GM21515 (cell line): ENCODE data around the gene RTF1.

Experiments
- ATAC-seq: cut with Tn5 transposase; IDR thresholded peaks from one replicate; pipeline ENCODE4 v1.9.1; 2021; ENCODE audit not compliant: unreplicated experiment

RTF1 gene

GRCh38 chr15:41484937-41485625, 68.2 kb downstream of the RTF1 start:
- no peak for ATAC-seq

DNA sequence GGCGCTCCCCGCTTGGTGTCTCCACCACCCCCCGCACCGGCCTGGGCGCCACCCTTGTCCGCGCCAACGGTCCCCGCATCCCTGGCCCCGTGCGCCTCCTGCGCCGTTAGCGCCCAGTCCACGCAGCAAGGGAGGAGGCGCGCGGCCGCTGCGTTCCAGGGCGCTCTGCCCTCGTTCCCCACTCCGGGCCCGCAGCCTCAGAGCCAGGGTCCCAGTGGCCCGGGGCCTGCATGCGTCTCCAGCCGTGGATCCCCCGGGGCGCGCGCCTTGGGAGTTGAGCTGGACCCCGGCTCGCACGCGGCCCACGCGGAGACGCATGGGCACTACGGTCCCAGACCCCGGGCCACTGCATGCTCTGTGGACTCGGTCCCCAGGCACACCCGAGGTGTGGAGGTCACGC, 69.4 kb downstream of the RTF1 start:
- ATAC-seq, result no peak

GRCh38 chr15:41487381-41487780, 70.5 kb downstream of the RTF1 start:
- ATAC-seq, result no peak

DNA sequence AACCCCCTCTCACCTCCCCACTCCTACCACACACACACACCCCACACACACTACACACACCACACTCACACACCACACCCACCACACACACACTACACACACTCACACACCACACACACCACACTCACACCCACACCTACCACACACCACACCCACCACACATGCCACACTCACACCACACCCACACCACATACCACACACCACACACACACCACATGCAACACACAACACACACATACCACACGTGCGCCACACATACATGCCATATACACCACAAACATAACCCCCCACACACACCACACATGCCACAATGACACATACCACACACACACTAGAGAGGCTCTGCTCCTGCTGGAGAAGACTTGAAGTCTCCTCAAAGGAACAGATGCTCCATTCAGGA, 70.9 kb downstream of the RTF1 start:
- ATAC-seq, result no peak

GRCh38 chr15:41489641-41490040, 72.7 kb downstream of the RTF1 start:
- ATAC-seq, result no peak

DNA sequence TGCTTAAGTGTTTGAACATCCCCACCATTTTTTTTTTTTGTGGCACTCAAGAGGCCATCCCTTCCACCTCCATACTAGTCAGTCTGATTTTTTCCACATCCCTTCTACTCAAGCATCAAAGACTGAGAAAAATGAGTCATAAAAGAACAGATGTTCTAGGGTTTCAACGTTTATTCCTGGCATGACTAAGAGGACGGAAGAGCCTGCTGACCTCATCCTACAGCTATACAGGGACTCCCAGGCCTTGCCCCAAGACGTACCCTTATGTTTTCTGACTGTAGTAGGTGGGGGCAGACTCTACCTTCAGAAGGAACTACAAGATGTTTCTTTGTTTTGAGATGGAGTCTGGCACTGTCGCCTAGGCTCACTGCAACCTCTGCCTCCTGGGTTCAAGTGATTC, 73.5 kb downstream of the RTF1 start:
- ATAC-seq, result no peak

DNA sequence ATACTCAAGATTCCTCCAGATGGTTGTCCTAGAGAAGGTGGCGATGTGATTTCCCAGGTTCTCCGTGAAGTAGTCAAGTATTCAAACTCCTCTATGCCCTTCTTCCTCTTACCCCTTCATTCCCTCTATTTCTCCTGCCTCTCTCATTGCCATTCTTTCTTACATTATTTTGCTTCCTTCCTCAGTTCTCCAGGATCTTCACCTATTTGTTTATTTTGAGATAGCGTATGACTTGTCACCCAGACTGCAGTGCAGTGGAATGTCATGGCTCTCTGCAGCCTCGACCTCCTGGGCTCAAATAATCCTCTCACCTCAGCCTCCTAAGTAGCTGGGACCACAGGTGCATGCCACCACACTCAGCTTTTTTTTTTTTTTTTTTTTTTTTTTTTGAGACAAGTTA, 75.0 kb downstream of the RTF1 start:
- no peak for ATAC-seq

DNA sequence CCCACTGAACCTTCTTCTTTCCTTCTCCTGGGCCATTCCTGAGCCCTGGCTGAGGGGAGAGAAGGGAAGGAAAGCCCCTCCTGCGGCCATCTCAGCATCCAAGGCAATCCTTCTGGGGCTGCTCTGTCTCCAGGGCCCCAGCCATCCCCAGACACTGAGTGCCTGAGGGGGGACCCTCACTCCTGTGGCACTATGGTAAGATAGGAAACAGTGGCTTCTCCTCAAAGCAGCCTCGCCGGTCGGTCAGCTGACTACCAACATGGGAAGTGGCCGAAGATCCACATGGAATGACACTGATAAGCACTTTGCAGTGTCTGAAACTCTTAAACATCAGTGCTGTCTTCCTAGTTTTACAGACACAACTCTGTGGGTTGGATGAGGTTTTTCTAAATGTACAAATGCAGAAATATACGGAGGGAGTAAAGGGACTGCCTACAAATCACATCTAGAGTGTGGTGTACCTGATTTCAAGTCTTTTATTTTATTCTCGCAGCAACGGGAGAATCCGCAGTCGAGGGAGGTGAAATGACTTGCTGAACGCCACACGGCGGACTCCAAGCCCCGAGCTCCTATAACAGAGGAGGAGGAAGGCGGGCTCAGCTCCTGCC, 75.8 kb downstream of the RTF1 start:
- ATAC-seq, result no peak

DNA sequence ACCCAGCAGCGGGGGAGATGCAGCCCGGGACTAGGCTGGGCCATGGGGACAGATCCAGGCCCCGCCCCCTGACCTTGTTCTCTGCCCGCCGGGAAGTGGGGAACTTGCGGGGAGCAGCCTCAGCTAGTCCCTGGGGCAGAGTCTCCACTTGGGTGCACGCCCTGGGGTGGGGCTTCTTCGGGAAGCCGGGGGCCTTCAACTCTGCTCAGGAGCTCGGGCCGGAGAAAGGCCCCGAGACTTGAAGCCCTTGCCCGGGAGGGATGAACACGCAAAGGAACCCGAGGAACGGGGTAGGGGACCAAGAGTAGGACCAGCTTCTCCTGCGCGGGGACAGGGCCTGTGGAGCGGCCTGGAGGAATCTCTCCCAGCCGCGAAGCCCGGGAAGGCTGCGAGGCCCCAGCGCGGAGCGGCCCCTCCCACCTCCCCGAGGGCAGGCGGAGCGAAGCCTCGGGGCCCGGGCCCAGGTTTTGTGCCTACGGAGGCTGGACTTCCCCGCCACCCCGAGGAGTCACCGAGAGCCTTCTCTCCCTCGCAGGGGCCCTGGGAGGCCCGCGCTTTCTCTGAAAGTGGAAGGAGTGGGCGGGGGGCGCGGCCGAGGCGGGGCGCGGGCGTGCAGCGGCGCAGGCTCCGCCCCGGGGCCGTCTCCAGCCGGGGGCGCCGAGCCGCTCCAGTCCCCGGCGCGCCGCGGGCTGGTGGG, 76.5 kb downstream of the RTF1 start, which contains the start of gene ITPKA:
ITPKA (plus strand) TSS at position 670 of the 697 bp plus-strand sequence. CDS start 54 bp downstream, outside the sequence.
- peak; percentile 62 for ATAC-seq

DNA sequence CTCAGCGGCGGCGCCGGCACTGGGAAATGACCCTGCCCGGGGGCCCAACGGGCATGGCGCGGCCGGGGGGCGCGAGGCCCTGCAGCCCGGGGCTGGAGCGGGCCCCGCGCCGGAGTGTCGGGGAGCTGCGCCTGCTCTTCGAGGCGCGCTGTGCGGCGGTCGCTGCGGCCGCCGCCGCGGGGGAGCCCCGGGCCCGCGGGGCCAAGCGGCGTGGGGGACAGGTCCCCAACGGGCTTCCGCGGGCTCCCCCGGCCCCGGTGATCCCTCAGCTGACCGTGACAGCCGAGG, 77.0 kb downstream of the RTF1 start:
- ATAC-seq, result no peak

GRCh38 chr15:41494190-41494921, 77.5 kb downstream of the RTF1 start:
- peak; percentile 12 for ATAC-seq

- no peak for ATAC-seq
Measured at GRCh38 chr15:41494922-41495735, 78.2 kb downstream of the RTF1 start.

DNA sequence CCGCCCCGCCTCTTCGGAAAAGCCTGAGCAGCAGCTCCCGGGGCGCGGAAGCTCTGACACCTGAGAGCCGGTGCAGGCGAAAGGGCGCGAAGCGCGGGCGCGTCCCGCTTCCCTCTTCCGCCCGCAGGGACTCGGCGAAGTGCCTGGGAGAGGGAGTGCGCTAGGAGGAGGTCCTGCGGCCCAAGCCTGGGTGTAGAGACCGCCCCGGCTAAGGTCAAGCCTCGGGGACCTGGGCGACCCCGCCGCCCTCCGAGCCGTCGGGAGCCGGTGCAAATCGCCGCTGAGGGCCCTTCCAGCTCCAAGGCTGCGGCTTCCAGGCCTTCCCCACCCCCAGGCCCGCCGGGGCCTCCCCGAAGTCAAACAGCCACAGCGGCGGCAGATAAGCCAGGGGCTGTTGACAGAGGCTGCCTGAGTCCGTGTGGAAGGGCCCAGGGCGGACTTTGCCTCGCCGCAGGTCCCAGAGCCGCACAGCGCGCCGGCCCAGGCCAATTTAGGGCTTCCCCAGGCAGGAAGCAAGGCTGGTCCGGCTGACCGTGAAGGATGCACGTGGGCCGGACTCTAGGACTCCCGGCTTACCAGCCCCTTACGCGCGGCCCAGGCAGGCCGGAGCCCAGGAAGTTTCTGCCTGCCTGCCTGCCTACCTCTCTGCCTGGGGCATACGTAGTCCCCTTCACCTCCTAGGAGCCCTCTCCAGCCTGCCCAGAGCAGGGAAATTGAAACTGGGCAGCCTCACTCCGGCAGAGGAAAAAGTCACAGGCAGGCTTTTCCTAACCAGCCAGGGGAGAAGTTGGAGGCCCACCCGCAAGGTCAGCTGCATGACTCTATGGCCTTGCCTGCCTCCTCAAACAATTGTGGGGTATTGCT, 79.1 kb downstream of the RTF1 start:
- ATAC-seq, result no peak

DNA sequence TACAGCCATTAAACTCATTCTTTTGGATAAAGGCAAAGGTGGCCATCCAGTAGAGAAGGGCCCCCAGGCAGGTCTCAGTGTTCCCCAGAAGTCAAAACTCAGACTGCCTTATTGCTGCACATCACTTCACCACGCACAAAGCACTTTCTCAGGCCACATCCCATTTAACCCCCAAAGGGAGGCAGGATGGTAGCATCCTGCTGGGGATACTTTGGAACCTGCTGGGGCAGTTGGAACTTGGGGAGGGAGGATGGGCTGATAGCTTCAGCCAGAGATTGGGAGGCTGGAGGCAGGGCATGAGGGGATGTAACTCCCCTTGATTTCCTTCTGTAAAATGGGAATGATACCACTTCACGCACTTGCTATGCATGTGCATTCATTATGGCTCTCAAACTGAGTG, 81.8 kb downstream of the RTF1 start:
- ATAC-seq, result no peak

DNA sequence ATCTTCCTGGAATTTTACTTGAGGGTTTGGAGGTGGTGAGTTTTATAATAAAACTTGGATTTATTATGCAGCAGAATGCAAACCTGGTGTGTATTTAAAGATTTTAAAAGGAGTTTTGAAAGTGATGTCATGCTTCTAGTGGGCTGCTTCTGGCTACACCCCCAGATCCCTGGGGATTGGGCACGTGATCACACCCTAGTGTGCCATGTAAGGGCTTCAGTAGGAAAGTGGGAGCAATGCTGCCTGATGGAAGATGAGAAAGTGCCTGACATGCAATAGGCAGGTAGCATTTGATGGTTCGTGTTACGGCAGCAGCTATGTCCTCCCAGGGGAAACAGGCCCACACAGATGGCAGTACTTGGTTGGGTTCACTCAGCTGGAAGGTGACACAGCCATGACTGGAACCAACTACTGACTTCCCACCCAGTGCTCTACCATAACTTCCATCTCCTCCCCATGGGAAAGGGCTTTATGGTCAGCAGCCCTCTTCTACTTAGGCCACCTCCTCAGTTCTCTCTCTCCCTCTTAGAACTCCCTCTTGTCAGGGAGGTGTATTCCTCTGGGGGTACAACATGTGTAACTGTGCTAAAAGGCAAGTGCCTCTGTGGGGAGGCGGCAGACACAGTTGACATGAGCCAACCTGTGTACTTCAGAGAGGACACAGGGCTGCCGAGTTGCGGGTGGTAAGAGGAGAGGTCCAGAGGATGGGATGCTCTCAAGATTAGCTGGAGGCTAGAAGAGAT, 82.4 kb downstream of the RTF1 start:
- no peak for ATAC-seq

DNA sequence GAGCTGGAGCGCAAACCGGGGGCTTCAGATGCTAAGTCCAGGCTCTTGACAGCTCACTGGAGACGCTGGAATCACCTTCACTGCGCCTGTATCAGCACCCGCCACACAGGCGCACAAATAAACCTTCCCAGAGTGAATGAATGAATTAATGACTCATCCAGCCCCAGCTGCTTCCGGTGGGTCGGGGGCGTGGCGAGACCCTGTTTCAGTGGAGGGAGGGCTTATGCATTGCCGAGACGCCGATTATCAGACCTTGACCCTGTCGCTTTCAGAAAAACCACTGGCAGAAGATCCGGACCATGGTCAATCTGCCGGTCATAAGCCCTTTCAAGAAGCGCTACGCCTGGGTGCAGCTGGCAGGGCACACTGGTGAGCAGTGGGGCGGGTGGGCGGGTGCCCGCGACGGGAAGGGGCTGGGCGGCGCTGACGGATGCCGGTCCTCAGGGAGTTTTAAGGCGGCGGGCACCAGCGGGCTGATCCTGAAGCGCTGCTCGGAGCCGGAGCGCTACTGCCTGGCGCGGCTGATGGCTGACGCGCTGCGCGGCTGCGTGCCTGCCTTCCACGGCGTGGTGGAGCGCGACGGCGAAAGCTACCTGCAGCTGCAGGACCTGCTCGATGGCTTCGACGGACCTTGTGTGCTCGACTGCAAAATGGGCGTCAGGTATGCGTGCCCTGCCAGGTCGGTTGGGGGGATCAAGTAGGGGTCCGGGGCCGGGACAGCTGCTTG, 84.5 kb downstream of the RTF1 start:
- no peak for ATAC-seq

- no peak for ATAC-seq
Measured at GRCh38 chr15:41501931-41502794, 85.3 kb downstream of the RTF1 start.
